ENCODE measurements around the gene MACF1.
"Not testable (repeated sequence)": the region's sequence is repeated elsewhere in the genome, so short reads cannot be mapped to it uniquely, and the experiment has no call there.

- not testable (repeated sequence) for TF ChIP-seq CTCF (conservative IDR thresholded peaks at IDR 0.05; ENCODE audit: low read depth, low read length); EZH2 (IDR thresholded peaks at IDR 0.05; ENCODE audit: low read length, unreplicated experiment)
Measured at GRCh38 chr1:39514710-39515124, 310.2 kb downstream of the MACF1 start.

All from PC-3 (cell line).